GM18951 (cell line): Measurements from ENCODE around the gene DSG2.

Source experiments
- POLR2A ChIP-seq: IDR thresholded peaks from 4 replicates; pipeline ENCODE4 v1.6.1; 2011; ENCODE audit warnings: mild to moderate bottlenecking; ENCODE audit not compliant: insufficient read length, insufficient read depth; ENCODE audit errors: extremely low read depth
- in situ Hi-C: fragments of 300-500 bp; cut with MboI; formaldehyde crosslinking; loops from one replicate; pipeline ENCODE4 v1.12.0; 2022; ENCODE audit warnings: low sequenced_read_pairs, mixed read lengths, inconsistent platforms; ENCODE audit not compliant: unreplicated experiment

The DSG2 gene

DNA sequence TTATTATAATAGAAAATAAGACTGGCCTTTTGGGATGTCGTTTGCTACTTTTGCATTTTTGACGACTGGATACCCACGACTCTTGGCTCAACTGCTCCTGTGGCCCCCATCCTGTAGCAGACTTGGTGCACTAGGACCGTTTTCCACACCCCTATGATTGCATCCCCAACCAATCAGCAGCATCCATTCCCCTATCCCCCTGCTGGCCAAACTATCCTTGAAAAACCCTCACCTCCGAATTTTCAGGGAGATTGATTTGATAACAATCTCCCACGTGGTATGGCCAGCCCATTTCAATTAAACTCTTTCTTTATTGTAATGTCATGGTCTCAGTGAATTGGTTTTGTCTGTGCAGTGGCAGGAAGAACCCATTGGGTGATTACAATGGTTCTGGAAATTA, 55.8 kb downstream of the DSG2 start:
- in situ Hi-C loops = no loop called here
- TF ChIP-seq POLR2A = no peak

DNA sequence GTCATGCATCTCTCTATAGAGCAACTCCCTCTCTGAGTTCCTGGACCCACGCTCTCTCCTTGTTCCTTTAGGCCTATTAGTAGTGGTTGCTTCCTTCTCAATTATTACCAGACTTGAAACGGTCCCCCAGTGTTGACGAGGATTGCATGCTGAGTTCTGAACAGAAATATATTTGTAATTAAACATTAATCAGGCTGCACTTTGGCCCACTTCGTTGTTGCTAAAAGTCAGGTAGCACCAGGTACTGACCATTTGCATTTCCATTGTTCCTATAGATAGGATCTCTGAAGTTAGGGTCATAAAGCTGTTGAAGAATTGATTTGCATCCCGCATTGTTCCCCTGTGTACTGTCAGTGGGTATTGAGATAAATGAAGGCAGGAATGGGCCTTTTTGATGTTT, 56.8 kb downstream of the DSG2 start:
- in situ Hi-C loops = no loop called here
- no peak for TF ChIP-seq POLR2A

DNA sequence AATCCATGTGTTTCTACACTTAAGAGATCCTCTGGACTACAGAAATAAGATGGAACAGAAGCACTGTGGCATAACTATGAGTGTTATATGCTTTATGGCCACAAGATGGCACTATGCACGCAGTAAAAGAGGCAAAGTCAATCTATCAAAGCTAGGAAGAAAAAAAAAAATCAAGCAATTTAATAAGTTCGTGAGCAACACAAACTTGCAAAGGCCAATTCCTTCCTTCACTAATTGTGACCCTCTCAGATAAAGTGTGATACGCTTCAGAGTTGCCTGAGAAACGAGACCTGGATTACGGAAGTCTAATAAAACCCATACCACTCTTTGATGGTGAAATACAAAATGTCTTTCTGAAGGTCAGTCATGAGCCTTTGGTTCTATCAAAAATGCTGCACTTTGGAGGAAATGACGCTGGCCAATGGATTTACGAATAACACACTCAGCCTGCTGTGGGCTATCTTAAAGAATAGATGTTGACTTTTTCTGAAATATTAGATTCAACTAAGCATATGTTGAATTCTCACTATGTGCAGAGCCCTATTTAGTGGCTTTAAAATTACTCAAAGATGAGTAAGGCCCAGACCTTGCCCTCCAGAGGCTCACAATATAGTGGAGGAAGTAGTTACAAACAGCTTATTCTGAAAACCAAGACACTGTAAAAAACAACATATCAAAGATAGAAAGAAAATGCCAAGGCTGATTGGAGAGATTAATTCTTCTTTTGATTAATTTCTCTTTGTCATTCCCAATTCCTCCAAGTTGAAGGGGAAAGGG, 58.2 kb downstream of the DSG2 start:
- TF ChIP-seq POLR2A = no peak
- in situ Hi-C loops = no loop called here

DNA sequence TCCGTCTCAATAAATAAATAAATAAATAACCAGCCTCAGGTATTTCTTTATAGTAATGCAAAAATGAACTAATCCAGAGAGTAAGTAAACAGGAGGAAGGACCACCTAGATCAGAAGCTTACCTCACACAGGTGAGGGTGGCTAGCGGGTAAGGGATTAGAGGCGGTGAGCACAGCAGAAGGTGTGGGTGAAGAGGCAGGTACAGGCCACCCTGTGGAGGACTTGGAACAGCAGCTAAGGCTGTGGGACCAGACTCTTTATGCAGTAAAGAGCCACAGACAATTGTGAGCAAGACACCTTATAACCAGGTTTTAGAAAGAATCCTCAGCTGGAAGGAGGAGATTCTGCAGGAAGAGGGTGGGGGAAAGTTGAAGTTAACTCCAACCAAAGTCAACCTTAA, 59.5 kb downstream of the DSG2 start:
- TF ChIP-seq POLR2A = no peak
- in situ Hi-C loops = no loop called here

DNA sequence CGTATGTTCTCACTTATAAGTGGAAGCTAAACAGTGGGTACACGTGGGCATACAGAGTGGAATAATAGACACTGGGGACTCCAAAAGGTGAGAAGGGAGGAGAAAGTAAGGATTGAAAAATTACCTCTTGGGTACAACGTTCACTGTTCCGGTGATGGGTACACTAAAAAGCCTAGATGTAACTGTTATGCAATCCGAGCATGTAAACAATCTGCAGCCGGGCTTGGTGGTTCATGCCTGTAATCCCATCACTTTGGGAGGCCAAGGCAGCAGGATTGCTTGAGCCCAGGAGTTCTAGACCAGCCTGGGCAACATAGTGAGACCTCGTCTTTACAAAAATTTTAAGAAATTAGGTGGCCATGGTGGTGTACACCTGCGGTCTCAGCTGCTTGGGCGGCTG, 60.6 kb downstream of the DSG2 start:
- TF ChIP-seq POLR2A = no peak
- in situ Hi-C loops = no loop called here

DNA sequence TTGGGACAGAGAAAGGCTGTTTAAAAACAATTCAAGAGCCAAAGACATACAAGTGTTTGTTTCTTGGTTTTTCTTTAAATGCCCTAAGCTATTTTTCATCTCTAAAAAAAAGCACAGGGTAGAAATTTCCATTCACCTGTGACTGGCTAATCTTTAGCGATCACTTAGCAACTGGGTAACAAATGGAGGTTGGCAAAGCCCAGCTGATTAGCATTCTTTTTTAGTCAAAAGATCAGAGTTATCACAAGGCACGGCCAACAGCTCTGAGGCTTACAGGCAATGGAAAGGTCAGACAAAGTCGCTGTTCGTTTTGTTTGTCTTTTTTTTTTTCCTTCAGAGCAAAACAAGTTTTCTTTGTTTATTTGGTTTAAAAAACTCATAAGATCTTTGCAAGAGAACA, 64.7 kb downstream of the DSG2 start:
- in situ Hi-C loops = loop anchor here (5.0 to 10.0 kb wide), 2 partner anchors 152 to 265 kb away; no protein-coding TSS in a partner anchor
- TF ChIP-seq POLR2A = no peak

DNA sequence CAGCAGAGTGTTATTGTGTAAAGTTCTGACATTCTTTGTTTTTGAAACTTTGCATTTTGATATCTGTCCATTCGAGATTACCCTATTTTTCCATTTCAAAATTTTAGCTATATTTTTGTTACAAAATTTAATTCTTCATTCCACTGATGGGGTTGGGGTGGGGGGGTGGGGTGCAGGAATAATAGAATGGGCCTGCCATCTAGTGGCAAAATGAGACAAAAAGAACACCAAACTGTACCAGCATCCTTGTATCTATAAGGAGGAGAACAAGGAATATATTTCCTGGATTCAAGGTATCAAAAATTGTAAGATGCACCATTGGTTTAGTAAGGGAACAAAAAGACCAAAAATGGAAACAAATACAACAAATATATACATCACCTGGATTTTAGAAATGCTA, 65.8 kb downstream of the DSG2 start:
- no peak for TF ChIP-seq POLR2A
- in situ Hi-C loops = loop anchor here (5.0 to 10.0 kb wide), 2 partner anchors 151 to 264 kb away; no protein-coding TSS in a partner anchor

DNA sequence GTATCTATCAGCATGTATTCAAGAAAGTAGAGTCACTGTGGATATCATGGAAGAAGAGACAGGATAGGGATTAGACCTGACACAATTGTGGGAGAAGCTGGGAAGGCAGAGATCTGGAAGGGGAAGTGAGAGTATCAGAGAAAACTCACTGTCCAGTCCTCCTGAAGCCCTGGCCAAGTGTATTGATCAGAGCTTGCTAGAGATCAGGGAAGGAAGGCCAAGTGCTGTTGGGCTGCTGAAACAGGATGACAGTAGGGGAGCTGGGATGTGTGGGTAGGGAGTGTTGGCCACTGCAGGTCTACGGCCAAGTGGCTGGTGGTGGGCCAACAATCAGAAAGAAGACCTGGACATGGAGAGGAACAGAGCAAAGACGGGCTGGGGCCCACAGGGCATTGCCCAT, 67.4 kb downstream of the DSG2 start:
- in situ Hi-C loops = loop anchor here (10.0 kb wide), 1 partner anchor 149 kb away; no protein-coding TSS in a partner anchor
- no peak for TF ChIP-seq POLR2A

DNA sequence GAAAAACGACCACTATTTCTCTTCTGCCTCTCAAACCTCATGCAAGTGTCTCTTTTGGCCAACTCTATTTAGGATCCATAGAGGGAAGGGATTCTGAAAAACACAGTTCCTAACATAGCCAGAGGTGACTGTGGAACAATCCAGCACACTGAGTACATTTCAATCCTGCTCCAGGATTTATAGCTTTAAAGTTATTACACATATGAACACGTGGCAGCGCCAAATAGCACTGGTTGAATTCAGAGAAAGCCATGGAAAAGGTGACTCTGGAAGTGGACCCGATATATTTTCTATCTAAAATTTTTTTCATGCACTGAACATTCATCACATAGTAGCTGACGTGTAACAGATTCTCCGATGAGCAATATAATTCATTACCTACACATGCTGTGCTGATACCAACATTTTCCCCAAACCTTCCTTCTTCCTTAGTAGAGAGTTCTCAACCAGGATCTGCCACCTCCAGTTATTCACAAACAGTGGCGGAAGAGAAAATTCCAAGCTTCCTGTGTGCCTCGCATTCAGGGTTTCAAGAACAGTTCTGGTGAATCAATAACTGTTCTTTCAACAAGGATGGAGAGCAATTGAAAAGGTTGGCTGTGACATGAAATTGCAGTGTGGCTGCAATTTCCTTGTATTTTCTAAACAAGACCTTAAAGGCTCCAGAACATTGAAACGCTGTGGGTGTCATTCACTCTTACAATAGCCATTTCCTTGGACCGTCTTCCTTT, 68.0 kb downstream of the DSG2 start:
- TF ChIP-seq POLR2A = no peak
- in situ Hi-C loops = loop anchor here (10.0 kb wide), 1 partner anchor 149 kb away; no protein-coding TSS in a partner anchor

DNA sequence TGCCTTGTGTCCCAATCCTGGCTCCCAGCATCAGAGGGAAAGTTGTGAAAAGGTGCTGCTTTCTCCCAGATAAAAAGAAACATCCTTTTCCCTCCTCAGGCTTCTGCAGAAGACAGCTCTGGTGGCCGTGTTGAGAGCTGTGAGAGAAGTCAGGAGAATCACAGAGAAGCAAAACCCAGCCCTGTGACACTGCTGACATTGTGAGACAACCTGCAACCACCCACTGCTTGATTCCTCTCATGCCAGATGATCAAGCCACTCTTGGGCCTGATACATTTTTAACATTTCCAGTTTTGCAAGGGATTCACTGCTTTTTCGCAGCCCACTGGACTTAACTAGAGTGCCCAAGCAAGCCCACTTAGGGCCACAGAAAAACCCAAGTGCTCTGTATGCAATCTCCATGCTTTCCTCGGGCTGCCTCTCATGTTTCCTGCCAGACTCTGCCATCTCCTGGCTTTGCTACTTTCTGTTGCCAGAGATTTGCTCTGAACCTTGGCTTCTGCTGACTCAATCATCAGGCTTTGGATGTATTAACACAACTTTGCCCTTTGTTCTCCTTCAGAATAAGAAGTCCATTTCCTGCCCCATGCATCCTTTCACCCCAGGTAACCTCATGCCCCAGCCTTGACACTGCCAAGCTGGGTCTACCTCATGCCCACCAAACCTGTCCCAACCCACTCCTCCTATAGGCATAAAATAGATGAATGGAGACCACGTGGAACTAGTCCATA, 68.8 kb downstream of the DSG2 start:
- no peak for TF ChIP-seq POLR2A
- in situ Hi-C loops = loop anchor here (10.0 kb wide), 1 partner anchor 148 kb away; no protein-coding TSS in a partner anchor

DNA sequence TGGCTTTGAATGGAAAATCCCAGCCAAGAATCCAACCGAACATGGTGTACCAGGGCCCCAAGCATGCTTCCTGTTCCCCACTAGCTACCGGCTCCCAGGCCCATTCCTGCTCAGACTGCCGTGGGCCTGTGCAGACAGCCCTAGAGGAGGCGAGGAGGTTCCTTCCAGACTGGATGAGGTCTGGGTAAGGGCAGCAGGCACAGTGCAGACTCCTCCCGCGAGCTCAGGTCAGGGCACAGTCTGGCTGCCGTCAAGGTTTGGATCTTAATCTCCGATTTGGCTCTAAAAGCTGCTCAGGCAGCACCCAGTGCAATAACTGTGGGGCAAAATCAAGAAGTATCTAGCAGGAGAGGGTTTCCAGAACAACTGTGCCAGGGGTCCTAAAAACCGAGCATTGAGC, 74.4 kb downstream of the DSG2 start:
- no peak for TF ChIP-seq POLR2A
- in situ Hi-C loops = no loop called here

DNA sequence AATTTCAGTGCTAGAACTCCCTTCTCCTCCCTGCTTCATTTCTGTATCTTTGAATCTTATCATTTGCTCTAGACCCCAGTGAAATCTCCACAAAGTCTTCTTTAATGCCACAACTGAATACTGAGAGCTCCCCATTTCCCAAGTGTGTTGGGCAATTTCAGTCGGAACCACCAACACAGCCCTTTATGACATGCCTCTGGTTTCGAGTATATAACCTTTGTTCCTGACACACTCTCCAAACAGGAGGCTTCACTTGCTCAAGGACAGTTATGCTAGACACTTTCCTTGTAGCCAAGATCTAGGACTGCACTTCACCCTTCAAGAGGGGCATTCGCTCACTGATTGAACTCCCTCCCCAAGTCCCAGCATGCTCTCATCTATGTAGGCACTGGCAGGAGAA, 75.1 kb downstream of the DSG2 start:
- no peak for TF ChIP-seq POLR2A
- in situ Hi-C loops = no loop called here

DNA sequence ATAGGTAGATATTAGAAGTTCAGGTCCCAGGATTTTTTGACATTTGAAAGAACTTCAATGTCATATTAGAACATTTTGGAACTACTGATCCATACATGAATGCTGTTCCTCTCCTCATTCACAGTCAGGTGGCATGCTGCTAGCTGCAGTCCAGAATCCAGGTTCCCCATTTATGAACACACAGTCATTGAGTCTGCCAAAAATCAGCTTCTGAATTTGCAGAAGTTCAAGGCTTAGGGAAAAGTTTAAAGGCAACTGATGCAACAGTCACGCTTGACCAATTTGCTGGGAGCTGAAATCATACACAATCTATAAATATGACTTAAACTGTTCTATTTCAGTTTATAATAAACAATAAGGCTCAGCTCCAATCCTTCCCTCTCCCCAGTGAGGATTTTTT, 76.4 kb downstream of the DSG2 start:
- no peak for TF ChIP-seq POLR2A
- in situ Hi-C loops = no loop called here
